GM21423 (cell line): ENCODE measurements around the gene NUP62.

Source experiments
- ATAC-seq: cut with Tn5 transposase; IDR thresholded peaks from one replicate; pipeline ENCODE4 v1.9.1; 2021; ENCODE audit warnings: mild to moderate bottlenecking, moderate library complexity; ENCODE audit not compliant: unreplicated experiment

Gene NUP62

DNA sequence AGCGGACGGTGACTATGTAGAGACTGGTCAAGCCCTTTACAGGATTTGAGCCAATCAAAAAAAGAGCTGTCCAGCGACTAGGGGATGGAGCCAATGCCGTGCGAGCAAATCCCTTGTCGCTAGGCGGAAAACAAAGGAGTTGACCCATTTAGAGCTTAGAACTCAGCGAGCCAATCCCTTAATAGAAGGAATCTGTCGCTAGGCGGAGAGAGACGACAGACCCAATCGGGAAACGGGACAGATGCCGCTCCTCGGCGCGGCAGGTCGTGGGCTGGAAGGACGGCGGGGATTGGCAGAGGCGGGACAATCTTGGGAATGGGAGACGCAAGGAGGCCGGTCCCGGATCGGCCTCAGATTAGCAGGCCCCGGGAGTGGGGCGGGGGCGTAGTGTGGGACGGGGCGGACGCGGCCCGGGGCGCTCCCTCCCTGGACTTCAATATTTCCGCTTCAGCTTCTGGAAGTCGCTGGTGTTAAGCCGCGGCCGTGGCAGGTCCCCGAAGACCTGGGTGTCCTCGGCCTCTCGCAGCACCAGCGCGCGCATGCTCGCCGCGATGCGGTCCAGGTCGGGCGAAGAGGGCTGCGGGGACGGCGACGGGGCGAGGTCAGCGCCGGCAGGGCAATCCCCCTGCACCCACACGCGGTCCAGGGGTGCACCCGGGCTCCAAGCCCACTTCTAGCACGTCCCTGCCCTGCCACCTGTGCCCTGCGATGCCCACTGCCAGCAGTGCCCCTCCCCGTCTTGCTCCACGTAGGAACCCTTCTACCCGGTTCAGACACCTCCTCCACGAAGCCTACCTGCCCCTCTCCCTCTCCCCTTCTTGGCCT, 59.6 kb downstream of the NUP62 start:
- ATAC-seq, result peak; percentile 65

- peak; percentile 2 for ATAC-seq
These were observed 60.3 kb downstream of the NUP62 start for GRCh38 chr19:49869009-49869483.

- ATAC-seq, result peak; percentile 33
These were observed 62.1 kb downstream of the NUP62 start, which contains the start of gene PNKP for GRCh38 chr19:49866933-49867782. PNKP (minus strand) TSS chr19:49867576; CDS start chr19:49867204, 372 bp downstream.

GRCh38 chr19:49864890-49865289, 64.4 kb downstream of the NUP62 start:
- no peak for ATAC-seq

DNA sequence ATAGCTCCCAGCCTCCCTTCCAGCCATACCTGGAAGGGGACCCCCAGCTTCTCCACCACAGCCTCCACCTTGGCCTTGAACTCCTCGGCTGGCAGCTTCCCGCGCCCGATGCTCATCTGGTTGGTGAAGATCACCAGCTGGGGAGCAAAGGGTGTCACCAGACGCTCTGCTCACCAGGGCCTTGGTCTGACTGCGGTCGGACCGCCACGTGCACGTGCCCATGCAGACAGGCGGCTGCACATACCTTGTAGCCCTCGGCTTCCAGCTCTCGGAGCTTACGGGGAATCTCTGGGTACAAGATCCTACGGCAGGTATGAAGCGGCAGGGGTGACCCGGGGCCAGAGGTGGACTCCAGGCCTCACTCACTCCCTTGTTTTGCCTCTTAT, 65.4 kb downstream of the NUP62 start:
- ATAC-seq, result no peak

DNA sequence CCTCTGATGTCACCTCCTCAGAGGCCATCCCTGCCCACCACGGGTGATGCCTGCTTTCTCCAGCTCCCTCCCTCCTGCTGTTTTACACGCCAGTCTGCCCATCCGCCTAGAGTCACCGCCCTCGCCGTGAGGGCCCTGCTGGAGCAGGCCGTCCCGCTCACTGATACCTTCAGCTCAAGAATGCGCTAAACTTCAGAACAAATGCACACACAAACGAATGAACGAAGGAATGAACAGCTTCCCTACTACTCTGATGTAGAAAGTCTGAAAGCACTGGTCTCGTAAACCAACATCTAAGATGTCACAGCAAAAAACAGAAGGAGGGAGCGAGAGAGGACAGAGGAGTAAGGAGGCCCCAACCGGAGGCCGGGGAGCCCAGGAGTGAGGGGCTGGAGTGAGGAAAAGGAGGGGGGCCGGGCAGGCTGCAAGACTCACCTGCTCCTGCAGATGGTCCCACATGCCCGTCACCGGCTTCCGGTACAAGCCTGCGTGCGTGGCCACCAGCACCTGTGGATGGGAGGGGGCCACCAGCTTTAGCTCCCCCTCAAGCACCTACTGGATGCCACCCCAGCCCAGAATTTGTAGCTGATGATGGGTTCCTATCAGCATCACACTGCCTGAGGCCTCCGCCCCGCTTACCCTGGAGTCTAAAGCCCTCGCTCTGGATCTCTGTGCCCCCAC, 65.9 kb downstream of the NUP62 start:
- ATAC-seq, result no peak

- no peak for ATAC-seq
These were observed 66.7 kb downstream of the NUP62 start for GRCh38 chr19:49862391-49863253.

GRCh38 chr19:49861541-49862378, 67.5 kb downstream of the NUP62 start:
- ATAC-seq, result no peak

DNA sequence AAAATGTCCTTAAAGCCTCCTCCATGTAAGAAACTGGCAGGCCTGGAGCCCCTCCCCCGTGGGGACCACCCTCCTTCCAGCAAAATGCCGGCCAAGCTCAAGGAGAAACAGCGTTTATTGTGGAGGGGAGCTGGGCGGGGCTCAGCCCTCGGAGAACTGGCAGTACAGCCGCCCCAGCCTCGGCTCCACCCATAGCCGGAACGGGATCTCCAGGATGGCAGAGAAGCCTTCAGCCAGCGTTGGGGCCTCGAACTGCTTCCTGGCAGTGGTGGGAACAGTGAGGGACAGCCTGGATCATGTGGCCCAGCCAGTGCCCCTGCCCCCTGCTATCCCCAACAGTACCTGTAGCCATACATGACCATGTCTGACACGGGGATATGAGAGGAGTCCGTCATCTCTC, 68.2 kb downstream of the NUP62 start:
- ATAC-seq, result no peak

GRCh38 chr19:49860336-49861102, 68.8 kb downstream of the NUP62 start:
- ATAC-seq, result no peak

- ATAC-seq, result no peak
These were observed 69.5 kb downstream of the NUP62 start for GRCh38 chr19:49859682-49860335.

- no peak for ATAC-seq
These were observed 71.0 kb downstream of the NUP62 start for GRCh38 chr19:49858088-49858985.

- ATAC-seq, result no peak
These were observed 71.5 kb downstream of the NUP62 start for GRCh38 chr19:49857838-49858087.

DNA sequence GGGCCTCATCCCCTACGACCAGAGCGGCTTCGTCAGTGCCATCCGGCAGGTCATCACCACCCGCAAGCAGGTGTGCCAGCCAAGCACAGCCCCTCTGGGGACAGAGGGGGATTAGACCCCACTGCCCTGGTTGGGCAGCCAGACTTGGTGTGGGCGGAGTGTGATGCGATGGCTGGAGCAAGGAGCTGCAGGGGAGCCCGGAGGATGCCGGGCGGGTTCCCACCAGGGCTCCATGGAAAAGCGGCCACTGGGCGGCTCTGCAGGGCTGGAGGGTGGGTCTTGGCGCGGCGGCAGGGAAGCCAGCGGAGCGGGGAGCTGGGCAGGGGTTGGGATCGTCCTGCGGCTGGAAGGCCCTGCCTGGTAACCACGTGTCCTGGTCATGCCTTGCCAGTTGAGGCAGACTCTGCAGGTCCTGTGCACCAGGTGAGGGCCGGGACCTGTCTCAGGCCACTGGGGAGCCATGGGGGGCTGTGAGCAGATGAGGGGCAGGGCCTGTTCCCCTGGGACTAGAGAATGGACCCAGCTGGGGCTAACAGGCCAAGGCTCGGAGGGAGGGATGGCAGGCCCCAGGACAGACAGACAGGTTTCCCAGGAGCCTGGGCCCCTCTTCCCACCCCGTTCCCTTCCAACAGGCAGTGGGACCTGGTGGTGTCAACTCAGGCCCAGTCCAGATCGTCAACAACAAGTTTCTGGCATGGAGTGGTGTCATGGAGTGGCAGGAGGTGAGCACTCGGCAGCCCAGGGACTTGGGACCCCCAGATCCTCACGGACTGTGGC, 72.1 kb downstream of the NUP62 start:
- ATAC-seq, result no peak
